Kasumi-1 (cell line): ENCODE results near the gene NUAK2.
A peak's percentile ranks its signal among the peaks of the same experiment; 100 is the strongest.

Experiments used
- DNase-seq, 2 experiments: peaks; one replicate each; lab custom pipeline; 2025; lab: John Stamatoyannopoulos, UW

Gene NUAK2

DNA sequence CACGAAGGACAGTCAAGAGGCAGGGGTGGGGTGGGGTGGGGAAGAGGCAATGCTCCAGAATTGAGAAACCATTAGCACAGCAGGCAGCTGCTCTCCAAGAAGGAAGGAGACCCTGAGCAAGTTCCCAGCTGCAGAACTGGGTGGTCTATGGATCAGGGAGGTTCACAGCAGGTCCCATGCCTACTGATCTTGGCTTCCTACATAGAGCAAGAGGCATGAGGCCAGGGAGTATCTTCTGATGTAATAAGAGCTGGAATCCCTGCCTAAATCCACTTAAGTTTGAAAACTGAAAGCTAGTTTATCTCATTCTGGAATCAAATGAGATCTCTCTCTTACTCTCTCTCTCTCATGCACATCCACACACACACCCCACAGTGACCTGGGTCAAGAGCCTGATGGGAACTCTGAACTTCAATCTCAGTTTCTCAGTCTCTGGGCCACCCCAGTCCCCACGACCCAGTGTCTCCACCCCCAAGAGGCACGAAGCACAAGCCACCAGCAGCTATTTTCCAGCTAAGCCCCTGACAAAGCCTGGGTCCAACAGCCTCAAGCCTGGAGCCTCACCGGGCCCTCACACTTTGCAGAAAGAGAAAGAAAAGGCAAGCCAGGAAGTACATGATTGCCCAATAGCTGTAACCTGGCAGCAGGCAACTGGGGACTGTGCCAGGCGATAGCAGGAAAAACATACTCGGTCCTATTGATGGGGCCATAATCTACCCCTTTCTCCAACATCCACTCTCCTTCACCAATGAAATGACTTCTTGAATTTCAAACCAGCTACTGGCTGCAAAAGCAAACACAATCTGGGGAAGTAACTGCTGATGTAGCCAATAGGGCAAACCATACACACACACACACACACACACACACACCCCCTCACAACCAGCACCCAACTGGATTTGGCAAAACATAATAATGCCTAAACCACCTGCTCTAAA, 2.2 kb downstream of the NUAK2 start:
- DNase-seq, result peak; percentile 37 to 43

DNA sequence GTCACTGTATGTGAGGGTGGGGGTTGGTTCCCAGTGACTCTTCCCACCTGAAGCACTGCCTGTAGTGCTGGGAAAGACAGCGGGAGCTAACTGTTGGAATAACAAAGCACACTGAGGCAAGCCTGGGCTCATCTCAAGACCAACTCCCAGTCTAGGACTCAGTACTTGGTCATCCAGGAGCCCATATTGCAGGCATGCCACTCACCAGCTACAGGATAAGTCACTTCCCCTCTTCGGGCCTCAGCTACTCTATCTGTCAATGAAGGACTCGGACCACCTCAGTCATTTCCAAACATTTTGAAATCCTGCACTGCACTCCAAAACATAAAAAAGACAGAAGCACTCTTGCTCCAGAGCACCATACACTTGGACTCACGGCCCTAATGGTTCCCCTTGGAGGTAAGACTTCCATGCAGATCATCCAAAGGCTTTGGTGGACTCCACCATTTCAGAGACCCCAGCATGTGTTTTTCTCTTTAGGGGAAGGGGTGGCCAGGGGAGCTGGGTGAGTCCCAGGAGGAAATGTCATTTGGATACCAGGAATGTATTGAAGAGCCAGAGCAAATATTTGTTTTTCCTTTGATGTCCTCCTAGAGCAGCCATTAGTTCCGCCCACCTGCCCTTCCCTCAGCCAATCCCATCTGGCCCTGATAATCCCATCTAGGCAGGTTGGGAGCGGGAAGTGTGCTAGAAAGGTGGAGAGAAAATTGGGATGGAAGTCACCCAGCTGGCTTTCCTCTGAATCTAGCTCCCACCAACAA, 3.1 kb downstream of the NUAK2 start:
- DNase-seq, result no peak

- DNase-seq, result no peak
Observed at GRCh38 chr1:205317311-205317917, 4.1 kb downstream of the NUAK2 start.

GRCh38 chr1:205316161-205316566, 5.4 kb downstream of the NUAK2 start:
- DNase-seq, result no peak

DNA sequence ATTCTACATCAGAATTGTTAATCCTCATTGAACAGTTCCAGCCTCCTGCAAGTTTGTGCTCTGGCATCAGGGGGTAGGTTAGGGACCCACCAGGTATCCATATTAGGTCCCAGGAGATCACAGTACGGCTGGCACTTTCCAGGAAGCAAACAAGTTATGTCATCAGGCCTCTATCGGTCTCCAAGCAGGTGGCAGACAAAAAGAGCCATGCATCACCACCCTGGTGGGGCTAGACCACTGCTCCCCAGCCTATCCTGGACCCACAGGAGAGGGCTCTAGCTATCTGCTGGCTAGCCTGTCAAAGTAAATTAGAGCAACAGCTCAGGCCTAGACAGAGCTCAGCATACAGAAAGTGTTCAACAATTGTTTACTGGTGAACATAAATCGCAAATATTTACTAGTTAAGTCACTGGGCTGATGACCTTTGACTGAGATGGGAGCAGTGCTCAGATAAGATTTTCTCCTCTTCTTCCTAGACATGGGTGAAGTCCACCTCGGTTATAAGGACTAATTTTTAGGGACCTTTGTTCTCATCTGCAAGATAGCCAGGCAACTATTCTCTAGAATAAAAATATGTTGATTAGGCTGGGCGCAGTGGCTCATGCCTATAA, 6.4 kb downstream of the NUAK2 start:
- DNase-seq, result no peak

DNA sequence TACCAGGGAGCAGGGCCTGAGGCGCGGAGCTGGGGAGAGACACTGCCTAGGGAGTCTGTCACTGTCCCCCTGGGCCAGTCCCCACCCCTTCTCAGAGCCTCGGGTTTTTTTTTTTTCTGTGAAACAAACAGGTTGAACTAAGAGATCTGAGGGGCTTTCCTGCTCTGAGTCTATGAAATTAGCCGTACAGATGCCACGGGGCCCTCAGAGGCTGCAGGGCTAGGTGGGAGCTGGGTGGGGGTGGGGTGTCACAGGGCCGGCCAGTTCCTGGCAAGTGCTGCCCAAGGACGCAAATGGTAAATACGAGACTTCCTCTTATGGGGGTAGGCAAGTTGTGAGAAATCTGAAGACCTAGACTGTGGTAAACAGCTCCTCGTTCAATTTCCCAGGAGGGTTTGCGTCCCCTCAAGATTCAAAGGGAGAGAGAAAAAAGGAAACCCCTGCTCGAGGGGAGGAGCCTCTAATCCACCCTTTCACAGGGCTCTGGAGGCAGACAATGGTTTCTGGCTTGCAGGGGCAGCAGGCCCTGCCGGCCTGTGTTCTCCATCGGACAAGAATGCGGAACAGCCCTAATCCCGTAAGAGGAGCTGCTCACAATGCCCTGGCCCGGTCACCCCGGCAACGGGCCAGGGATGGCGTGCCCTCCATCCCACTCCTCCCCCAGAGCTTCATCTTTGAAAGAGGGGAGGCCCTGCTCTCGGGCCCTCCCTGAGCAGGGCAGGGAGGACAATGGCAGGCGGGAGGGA, 7.8 kb downstream of the NUAK2 start:
- DNase-seq, result no peak

- DNase-seq, result no peak
Observed at GRCh38 chr1:205312866-205313562, 8.5 kb downstream of the NUAK2 start.

DNA sequence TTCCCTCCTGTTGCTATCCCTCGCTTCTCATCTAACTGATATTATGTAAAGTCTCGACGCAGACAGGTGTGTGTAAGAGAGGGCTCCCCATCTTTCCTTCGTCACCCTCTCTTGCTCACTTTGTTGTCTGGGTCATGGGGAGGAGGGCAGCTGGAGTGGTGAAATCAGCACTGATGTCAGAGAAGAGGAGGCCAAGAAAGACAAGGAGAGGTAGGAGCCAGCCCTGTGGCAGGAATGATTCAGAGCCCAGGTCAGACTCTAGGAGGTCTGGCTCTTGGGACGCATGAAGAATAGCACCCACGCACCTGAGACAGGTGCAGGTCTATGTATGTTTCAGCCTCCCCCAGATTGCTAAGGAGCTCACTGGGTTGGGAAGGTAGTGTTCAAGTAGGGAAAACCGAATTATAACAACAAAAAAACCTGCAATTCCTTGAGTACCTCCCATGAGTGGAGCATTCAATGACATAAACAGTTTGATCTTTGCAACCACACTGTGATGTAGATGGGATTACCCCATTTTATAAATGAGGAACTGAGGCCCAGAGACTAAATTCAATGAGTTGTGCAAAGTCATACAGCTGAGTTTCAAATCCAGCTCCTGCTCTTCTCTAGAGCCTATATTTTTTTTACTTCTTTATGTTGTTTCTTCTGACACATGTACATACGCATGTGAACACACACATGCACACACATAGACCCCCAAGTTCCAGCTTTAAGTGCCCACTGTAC, 10.4 kb downstream of the NUAK2 start:
- no peak for DNase-seq

DNA sequence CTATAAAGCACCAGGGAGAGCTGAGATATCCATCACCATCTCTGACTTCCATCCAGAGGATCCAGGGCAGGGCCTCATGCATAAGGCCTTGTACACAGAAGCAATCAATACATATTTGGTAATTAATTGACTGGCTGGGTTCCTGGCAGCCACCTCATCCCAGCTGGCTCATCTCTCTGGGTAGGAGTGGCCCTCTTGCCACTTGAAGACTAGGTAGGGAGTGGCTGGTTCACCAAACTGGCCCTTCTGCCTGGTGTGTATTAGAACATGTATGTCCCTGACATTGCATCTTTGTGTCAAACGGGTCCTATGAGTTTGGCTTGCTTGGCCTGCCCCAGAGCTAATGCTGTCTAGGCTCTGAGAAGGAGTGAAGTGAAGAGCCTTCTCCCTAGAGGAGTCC, 11.8 kb downstream of the NUAK2 start:
- no peak for DNase-seq

DNA sequence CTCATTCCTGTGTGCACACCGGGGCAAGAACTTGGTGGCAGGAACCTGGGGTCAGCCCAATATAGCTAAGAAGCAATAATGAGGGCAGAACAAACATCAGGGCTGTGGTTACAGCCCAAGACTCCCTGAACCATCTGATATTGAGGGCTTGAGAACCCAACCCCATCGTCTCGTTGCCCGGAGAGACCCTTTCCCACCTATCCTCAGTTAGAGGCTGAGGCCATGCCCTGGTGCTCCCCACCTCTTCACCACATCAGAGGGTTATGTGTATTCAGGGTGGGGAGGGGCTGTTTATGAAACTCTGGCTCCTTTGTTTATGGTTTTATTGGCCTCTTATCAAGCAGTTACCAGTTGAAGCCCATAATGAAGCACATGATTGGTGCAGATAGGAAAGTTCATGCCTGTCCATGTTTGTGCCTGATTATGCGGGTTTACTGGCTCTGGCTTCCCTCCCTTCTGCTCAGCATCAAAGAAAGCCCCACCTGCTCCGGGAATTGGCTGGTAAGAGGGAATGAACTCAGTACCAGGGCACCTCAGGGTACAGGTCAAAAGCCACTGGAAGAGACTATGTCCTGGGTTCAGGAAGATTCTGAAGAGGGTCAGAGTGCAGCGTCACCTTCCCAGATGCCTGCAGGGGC, 14.5 kb downstream of the NUAK2 start:
- no peak for DNase-seq

DNA sequence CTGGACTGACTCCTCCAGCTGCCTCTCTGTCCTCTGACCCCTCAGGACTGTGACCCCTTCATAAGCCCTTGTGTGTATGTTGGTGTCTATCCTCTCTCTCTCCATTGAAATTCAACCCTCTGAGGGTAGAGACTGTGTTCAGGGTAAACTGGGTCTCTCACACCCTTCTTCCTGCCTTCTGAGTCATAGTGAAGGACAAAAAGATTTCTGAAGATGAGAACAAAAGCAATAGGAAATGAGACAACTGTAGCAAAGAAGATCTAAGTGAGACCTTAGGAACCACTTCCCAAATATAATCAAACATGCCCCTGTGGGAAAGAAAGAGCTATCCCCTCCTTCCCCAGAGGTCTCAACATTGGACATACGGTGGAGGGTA, 16.9 kb downstream of the NUAK2 start:
- DNase-seq, result no peak

DNA sequence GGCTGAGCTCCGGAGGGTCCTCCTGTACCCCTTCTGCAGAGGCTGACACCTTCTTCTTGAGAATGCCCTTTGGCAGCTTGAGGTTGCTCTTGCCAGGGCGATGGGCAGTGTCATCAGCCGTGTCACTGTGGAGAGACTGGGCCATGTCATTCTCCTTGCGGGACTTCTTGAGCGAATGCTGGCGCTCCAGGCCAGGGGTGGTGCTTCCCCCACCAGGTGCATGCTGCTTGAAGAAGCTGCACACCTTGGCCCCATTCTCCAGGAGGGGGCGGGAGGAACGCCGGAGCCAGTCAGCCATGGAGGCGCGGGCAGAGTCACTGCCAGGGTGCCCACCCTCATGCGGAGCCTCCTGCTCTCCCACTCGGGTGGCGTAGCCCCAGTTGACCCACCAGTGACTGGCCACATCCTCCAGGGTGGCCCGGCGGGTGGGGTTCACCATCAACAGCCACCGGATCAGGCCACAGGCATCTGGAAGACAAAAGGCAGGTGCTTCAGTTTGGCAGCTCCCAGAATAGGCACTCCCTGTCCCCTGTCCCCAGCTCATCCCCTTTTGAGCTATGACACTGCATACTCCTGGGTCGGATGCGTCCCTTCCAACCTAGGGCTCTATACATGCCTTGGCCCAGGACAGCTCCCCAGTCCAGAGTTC, 17.4 kb downstream of the NUAK2 start:
- DNase-seq, result no peak

GRCh38 chr1:205303247-205303888, 18.2 kb downstream of the NUAK2 start:
- no peak for DNase-seq

- no peak for DNase-seq
Observed at GRCh38 chr1:205301842-205302588, 19.5 kb downstream of the NUAK2 start.

DNA sequence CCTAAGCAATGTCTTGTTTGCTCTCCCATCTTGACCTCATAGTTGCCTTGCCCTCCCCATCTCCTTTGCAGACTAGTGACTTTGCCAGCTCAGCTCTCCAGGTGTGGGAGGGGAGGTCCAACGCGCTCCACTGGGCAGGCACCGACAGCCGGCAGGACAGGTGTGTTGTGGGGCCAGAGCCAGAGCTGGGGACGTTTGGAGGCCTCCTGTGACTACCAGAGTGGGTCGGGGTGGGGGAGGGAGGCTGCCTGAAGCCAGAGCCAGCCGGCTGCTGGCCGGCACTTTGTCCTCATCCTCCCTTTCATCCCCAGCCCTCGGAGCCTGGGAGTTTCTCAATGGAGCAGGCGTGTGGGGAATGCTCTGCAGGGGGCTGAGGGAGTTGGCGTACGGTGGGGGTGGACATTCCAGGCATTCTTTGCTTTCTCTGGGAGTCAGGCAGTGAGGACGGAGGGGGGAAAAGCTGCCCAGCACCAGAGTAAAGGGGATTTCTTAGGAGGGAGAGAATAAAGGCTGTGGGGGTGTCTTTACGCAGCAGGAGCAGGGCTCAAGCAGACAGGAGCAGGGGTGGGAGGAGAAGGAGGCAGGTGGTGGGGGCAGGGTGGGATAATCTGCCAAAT, 20.2 kb downstream of the NUAK2 start:
- no peak for DNase-seq

DNA sequence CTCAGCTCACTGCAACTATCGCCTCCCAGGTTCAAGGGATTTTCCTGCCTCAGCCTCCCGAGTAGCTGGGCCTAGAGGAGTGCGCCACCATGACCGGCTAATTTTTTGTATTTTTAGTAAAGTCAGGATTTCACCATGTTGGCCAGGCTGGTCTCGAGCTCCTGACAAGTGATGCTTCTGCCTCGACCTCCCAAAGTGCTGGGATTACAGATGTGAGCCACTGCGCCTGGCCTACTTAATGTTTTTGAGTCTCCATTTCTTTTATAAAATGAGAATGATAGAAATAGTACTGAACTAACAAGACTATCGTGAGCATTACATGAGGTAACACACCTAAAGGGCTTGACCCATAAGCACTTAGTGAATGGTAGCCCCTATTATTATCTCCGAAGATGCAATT, 21.4 kb downstream of the NUAK2 start:
- DNase-seq, result no peak

DNA sequence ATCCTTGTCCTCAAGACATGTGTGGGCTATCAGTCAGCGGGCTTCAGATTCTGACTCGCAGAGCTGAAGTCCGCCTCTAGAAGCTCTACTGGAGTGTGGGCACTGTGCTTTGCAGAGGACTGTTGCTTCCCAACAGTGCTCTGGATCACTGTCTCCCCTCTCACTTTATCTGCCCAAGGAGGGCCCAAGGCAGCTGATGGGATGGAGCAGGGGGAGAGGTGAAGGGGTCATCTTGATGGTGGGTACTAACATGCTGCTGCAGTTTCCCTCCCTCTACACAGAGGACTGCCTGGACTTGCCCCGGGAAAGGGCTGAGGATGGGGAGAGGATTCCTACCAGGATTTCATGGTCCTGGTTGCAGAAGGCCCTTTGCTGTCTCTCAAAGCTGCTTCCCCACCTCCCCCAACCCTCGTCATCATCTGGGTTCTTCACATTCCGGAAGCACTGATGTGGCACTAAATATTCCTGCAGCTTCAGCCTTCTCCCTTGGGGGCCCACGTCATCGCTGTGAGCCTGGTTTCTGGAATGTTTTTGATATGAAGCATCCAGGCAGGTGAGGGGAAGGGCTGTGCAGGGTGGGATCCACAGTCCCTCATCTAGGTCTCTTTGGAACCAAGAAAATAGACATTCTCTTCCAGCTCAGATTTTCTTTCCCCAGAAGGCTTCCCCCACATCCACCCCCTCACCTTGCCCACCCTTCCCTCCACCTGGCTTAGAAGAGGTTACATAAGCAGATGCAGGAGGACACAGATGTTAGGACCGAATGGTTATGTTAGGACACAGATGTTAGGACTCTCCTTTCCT, 23.2 kb downstream of the NUAK2 start:
- DNase-seq, result no peak
